CD4-positive, alpha-beta T cell treated with Interleukin-1 beta for 1 hour (primary cell): ENCODE data around the gene RNASE3.
"Not testable (repeated sequence)": the region's sequence is repeated elsewhere in the genome, so short reads cannot be mapped to it uniquely, and the experiment has no call there.

ENCODE experiments used
- DNase-seq, 2 donors: peaks; one replicate each; pipeline ENCODE4 v3.0.0-alpha.2; 2020 to 2022

Gene RNASE3

GRCh38 chr14:20891126-20891825 is at the start of gene RNASE3:
TSS of gene RNASE3 (plus strand) at chr14:20891385. CDS start at chr14:20891687, 302 bp downstream.
- not testable (repeated sequence) for DNase-seq

GRCh38 chr14:20846560-20846959 is 44.6 kb upstream of the RNASE3 start:
- no peak for DNase-seq

GRCh38 chr14:20848316-20848954 is 42.8 kb upstream of the RNASE3 start:
- DNase-seq, result peak in 1 of 2 donors; percentile 20

- DNase-seq, result no peak
Observed at GRCh38 chr14:20848955-20849570, 42.1 kb upstream of the RNASE3 start.

GRCh38 chr14:20853042-20853441 is 38.1 kb upstream of the RNASE3 start:
- DNase-seq, result no peak

GRCh38 chr14:20855652-20856291 is 35.4 kb upstream of the RNASE3 start:
- DNase-seq, result peak; percentile 63 to 73

- DNase-seq, result no peak
Observed at GRCh38 chr14:20857207-20857606, 34.0 kb upstream of the RNASE3 start.

GRCh38 chr14:20857630-20858261 is 33.4 kb upstream of the RNASE3 start:
- peak; percentile 57 to 71 for DNase-seq

GRCh38 chr14:20866194-20866593 is 25.0 kb upstream of the RNASE3 start:
- no peak for DNase-seq

- peak in 1 of 2 donors; percentile 1 for DNase-seq
Observed at GRCh38 chr14:20866963-20867362, 24.2 kb upstream of the RNASE3 start.

- DNase-seq, result peak; percentile 73 to 74
Observed at GRCh38 chr14:20873370-20874177, 17.6 kb upstream of the RNASE3 start.

GRCh38 chr14:20877016-20877415 is 14.2 kb upstream of the RNASE3 start:
- DNase-seq, result no peak

- no peak for DNase-seq
Observed at GRCh38 chr14:20878695-20879094, 12.5 kb upstream of the RNASE3 start.

GRCh38 chr14:20881229-20881628 is 10.0 kb upstream of the RNASE3 start:
- DNase-seq, result not testable (repeated sequence)

- DNase-seq, result not testable (repeated sequence)
Observed at GRCh38 chr14:20882787-20883186, 8.4 kb upstream of the RNASE3 start.

GRCh38 chr14:20888411-20888810 is 2.8 kb upstream of the RNASE3 start:
- DNase-seq, result not testable (repeated sequence)

- not testable (repeated sequence) for DNase-seq
Observed at GRCh38 chr14:20895322-20895721, 4.1 kb downstream of the RNASE3 start.

GRCh38 chr14:20904393-20905029 is 13.3 kb downstream of the RNASE3 start:
- DNase-seq, result peak in 1 of 2 donors; percentile 10

- DNase-seq, result no peak
Observed at GRCh38 chr14:20905676-20906075, 14.5 kb downstream of the RNASE3 start.

GRCh38 chr14:20907214-20907613 is 16.0 kb downstream of the RNASE3 start:
- no peak for DNase-seq

- DNase-seq, result not testable (repeated sequence)
Observed at GRCh38 chr14:20910822-20911221, 19.6 kb downstream of the RNASE3 start.
